Ishikawa (cell line): ENCODE data around the gene ASIC2.

Experiments used
- CEBPB ChIP-seq: IDR thresholded peaks from 2 replicates; pipeline ENCODE4 v1.6.1; 2012
- CREB1 ChIP-seq: IDR thresholded peaks from 2 replicates; pipeline ENCODE4 v1.6.1; 2012; ENCODE audit warnings: low read depth
- EGR1 ChIP-seq: IDR thresholded peaks from 2 replicates; pipeline ENCODE4 v1.6.1; 2012
- EP300 ChIP-seq: IDR thresholded peaks from 2 replicates; pipeline ENCODE4 v1.6.1; 2012; ENCODE audit warnings: borderline replicate concordance
- MAX ChIP-seq: IDR thresholded peaks from 2 replicates; pipeline ENCODE4 v1.6.1; 2012
- NFIC ChIP-seq: IDR thresholded peaks from 2 replicates; pipeline ENCODE4 v1.6.1; 2012
- RAD21 ChIP-seq: IDR thresholded peaks from 2 replicates; pipeline ENCODE4 v1.6.1; 2012; ENCODE audit warnings: low read depth
- REST ChIP-seq: IDR thresholded peaks from 2 replicates; pipeline ENCODE4 v1.6.1; 2012; ENCODE audit warnings: low read depth, mild to moderate bottlenecking
- TAF1 ChIP-seq: IDR thresholded peaks from 2 replicates; pipeline ENCODE4 v1.6.1; 2012; ENCODE audit warnings: low read depth, mild to moderate bottlenecking
- TCF12 ChIP-seq: IDR thresholded peaks from 2 replicates; pipeline ENCODE4 v1.6.1; 2012; ENCODE audit warnings: low read depth
- TEAD4 ChIP-seq: IDR thresholded peaks from 2 replicates; pipeline ENCODE4 v1.6.1; 2012
- YY1 ChIP-seq: IDR thresholded peaks from 2 replicates; pipeline ENCODE4 v1.6.1; 2012; ENCODE audit warnings: low read depth
- ZBTB7A ChIP-seq: IDR thresholded peaks from 2 replicates; pipeline ENCODE4 v1.6.1; 2012; ENCODE audit warnings: low read depth

- TF ChIP-seq EP300 (no peak), REST (no peak), TAF1 (no peak), RAD21 (no peak), MAX (no peak), CREB1 (no peak), YY1 (no peak), EGR1 (no peak), CEBPB (no peak), TEAD4 (no peak), NFIC (no peak), TCF12 (no peak), ZBTB7A (no peak)
These were observed 126.6 kb downstream of the ASIC2 start for GRCh38 chr17:33166472-33166871.
